Measurements from ENCODE around the gene TRIM14.
"Not testable (repeated sequence)": the region's sequence is repeated elsewhere in the genome, so short reads cannot be mapped to it uniquely, and the experiment has no call there.

TRIM14 gene

GRCh38 chr9:98142182-98142907 lies 23.3 kb upstream of the TRIM14 start:
- no peak for DNase-seq

GRCh38 chr9:98140503-98140902 lies 21.5 kb upstream of the TRIM14 start:
- no peak for DNase-seq

- no peak for DNase-seq
These were observed 17.5 kb upstream of the TRIM14 start for GRCh38 chr9:98136489-98136888.

DNA sequence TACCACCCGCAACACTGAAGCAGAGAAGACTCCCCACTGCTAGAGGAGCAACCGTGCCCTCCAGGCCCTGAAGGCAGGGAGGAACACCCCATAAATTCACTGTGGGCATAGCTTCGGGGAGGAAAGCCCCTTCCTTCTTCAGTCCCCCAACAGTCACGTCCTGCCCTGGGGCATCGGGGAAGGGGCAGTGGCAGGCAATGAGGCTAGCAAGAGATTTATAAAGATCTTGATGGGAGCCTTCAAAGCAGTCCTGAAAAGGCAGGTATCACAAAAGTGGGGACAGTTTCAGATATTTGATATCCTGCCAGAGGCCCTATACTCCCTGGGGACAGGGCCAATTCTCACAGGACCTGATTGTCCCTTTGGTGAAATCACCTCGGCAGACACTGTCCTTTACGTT lies 16.9 kb upstream of the TRIM14 start:
- DNase-seq = no peak

- DNase-seq = no peak
These were observed 16.5 kb upstream of the TRIM14 start for GRCh38 chr9:98135558-98135934.

DNA sequence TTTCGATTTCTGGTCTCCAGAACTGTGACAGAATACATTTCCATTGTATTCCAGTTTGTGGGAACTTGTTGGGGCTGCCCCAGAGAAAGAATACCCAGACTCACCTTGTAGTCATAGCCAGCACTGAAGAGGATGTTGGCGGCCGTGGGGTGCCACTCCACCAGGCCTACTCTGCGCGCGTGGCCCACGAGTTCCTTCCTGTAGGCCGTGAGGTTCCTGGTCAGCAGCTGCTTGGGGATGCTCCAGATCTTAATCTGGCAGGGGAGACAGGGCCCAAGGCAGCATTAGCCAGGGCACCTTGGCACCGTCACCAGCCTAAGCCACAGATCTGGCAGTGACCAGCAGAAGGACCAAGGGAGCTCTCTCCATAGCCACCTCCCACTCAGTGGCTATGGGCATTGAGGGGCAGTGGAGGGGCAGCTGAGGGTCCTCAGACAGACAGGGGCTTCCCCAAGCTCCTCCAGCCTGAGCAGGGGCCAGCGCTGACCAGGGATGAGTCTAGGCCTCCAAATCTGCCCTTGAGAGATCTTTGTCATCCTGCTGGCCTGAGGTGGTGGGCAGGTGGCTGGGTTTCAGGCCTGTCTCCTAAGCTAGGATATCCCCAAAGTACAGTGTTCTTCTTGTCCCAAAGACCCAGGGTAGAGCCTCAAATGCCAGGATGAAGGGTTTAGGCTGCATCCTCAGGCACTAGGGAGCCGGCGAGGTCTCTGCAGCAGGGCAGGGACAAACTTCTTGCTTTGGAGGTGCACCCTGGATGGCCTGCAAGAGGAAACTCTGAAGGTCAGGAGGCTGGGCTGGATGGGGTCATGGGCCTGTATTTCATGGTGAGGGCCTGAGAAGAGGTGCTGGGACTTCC lies 15.9 kb upstream of the TRIM14 start:
- DNase-seq = no peak

DNA sequence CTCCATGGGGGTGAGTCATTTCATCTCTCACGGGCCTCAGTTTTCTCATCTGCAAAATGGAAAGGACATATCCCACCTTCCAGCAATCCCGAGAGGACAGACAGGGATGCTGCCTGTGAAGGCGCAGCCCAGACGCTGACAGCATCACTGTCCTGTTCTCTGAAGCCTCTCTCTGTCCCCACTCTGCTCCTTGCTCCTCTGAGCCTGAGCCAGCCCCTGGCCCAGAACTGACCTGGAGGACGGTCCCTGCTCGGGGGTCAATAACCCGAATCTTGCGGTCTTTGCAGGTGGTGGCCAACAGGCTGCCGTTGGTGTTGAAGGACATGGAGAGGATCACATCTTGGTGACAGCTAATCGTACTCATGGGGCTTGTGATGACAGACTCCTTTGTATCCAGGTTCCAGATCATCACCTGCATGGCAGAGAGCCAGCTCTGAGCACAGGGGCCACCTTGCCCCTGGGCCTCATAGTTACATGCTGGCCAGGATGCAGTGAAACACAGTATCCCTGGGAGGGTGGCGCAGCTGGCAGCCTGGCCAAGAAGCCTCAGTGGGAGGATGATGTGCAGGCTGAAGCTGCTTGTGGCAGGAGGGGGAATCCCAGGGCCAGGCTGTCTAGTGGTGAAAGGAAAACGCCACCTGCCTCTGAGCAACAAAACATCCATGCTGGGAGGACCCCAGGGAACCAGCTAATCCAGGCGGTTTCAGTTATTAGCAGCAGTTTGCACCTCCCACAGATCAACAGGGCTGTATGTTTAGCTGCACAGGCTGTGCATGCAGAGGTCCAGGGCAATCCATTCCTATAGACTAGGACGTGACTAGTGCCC lies 14.0 kb upstream of the TRIM14 start:
- no peak for DNase-seq

GRCh38 chr9:98132158-98132557 lies 13.1 kb upstream of the TRIM14 start:
- no peak for DNase-seq

DNA sequence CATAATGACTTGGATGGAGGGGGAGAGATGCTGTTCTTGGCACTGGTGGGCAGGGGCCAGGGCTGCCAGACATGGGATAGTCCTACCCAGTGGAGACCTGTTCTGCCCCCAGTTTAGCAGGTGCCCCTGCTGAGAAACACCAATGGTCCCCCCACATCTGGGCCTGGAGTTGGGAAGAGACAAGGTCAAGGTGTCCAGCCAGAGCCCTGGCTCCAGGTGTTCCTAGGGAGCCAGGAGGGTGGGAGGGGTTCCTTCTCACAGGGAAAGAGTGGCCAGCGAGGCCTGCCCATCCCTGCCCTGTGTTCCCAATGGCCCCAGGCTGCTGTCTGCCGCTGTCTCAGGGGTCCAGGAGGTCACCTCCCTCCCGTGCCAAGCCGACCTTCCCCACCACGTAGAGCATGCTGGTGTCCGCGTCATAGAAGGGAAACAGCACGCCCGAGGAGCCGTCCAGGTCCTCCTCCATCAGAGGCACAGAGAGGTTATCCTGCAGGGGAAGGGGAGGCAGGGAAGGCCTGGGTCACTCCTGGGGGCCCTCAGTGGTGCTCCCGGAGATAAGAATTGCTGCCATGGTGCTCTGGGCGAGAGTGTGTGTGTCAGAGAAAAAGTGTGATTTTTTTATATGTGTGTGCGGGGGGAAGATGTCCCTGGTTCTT lies 11.7 kb upstream of the TRIM14 start:
- DNase-seq = no peak

GRCh38 chr9:98130060-98130459 lies 11.0 kb upstream of the TRIM14 start:
- not testable (repeated sequence) for DNase-seq

- no peak for DNase-seq
These were observed 10.4 kb upstream of the TRIM14 start for GRCh38 chr9:98129451-98129881.

- DNase-seq = no peak
These were observed 9.3 kb upstream of the TRIM14 start for GRCh38 chr9:98128316-98128715.

DNA sequence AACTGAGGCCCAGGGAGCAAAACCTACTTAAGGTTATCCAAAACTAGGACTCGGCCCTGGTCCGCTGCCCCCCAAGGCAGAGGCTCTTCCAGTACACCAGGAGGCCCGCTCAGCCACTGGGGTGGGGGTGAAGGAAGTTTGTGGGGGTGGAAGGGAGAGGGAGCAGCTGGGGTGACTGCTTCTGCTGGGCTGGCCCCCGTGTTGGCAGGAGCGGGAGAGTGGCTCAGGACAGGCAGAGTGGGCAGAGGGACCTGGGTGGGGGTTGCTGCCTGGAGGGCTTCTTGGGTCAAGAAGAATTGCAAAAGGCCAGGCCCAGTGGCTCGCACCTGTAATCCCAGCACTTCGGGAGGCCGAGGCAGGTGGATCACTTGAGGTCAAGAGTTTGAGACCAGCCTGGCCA lies 8.2 kb upstream of the TRIM14 start:
- no peak for DNase-seq

GRCh38 chr9:98124637-98125426 lies 5.8 kb upstream of the TRIM14 start:
- no peak for DNase-seq

DNA sequence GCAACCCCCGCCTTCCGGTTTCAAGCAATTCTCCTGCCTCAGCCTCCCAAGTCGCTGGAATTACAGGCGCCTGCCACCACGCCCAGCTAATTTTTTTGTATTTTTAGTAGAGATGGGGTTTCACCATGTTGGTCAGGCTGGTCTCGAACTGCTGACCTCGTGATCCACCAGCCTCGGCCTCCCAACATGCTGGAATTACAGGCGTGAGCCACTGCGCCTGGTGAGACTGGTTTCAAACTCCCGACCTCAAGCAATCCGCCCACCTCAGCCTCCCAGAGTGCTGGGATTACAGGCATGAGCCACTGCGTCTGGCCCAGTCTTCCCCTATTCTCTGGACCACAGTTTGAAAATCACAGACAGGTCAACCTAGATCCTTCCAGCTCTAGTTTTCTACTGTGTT lies 5.1 kb upstream of the TRIM14 start:
- DNase-seq = not testable (repeated sequence)

DNA sequence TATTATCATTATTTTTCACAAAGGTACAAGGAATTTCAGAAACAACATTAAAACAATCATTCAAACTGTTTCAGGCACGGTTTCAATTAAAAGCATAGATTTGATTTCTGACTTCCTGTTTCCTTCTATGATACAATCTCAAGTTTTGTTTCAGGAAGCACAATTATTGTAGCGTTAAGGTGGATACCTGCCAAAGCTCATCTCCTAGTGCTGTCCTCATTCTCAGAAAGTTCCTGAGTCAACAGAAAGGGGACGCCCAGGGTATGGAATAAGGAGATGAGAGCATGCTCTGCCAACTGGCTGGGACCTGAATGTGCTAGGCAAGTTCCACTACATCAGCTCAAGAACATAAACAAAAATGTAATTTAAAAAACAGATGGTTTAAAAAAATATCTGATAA lies 2.0 kb upstream of the TRIM14 start:
- no peak for DNase-seq

DNA sequence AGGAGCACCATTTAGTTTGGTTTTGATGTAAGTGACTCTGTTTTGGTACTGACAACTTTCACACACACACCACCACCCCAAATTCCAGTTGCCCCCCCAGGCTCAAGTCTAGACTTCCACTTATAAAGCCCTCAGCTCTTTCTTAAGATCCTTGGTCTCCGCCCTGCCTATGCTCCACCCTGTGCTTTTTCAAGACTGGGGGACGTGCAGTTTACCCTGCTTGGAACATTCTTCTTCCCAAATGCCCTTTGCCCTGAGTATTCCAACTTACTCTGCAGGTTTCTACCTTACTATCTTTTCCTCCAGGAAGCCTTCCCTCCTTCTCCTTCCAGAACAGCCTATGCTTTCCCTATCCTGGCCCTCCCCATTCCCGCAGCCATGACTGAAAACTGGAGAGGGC lies 1.5 kb upstream of the TRIM14 start:
- no peak for DNase-seq

DNA sequence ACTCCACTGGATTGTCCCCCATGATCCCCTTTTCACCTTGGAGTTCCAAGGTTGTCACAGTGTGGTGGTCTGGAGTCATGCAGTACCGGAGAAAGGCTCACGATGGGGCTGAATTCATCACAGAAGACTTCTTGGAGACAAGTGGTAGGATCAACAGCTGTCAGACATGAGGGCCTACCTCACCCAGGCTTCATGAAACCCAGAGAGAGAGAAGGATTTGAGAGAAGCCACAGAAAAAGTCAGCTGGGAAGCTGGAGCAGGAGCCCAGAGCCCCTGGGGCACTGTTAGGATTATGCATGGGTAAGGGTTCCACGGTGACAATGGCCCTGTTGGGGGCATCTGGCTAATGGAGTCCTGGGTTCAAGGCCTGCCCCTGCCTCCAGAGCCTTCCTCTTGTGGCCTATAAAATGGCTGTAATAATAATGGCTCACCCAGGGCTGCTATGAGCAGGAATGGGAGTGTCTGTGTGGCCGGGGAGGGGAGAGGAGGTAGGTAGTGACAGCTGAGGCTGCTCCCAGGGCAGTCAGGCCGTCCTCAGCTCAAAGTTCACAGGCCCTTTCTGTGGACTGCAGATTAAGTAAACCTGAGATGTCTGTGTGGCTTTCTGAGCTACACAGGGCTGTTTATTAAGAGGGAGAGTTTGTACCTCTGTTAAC lies 910 bp downstream of the TRIM14 start:
- peak; percentile 28 for DNase-seq

DNA sequence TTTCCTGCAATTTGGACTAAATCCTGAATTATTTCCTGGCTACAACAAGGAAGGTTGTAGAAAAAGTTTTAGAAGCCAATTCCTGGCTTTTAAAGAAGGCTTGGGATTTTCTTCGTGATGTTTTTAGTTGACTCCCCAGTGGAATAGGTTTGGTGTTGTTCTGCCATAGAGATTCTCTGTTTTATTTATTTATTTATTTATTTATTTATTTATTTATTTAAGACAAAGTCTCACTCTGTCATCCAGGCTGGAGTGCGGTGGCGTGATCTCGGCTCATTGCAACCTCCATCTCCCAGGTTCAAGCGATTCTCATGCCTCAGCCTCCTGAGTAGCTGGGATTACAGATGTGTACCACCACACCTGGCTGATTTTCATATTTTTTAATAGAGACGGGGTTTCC lies 1.9 kb downstream of the TRIM14 start:
- not testable (repeated sequence) for DNase-seq

DNA sequence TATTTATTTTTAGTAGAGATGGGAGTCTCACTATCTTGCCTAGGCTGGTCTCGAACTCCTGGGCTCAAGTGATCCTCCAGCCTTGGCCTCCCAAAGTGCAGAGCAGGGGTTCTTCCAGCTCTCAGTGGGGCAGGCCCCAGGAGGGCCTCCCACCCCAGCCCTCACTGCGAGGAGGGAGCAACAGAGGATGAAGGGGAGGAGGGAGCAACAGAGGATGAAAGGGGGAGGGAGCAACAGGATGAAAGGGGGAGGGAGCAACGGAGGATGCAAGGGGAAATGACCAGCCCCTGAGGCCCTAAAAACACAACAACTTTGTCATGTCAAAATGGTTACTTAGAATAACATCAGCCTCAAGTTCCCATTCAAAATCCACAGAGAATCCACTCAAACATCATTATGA lies 10.0 kb downstream of the TRIM14 start:
- no peak for DNase-seq

- no peak for DNase-seq
These were observed 10.4 kb downstream of the TRIM14 start for GRCh38 chr9:98108531-98109031.

Measured in fibroblast of skin of abdomen (primary cell).